Activated naive CD4-positive, alpha-beta T cell treated with anti-CD3 and anti-CD28 coated beads for 36 hours (primary cell): ENCODE measurements around the gene SLC38A8. TPM values are rescaled to one million over a fixed set of nuclear protein-coding genes. Genes with fewer than 3 reads are reported as not detected.
A peak's percentile ranks its signal among the peaks of the same experiment; 100 is the strongest.

ENCODE experiments used
- CTCF ChIA-PET: fragments of 350-600 bp; sonication (Branson Sonifier 250); formaldehyde crosslinking; loops from one replicate; lab custom pipeline; 2021; ENCODE audit warnings: antibody characterized with exemption; lab: Charles Lee
- DNase-seq: peaks from one replicate; pipeline ENCODE4 v3.0.0-alpha.2; 2020
- H3K27ac Mint-ChIP-seq: one replicate; pipeline ENCODE4 v1.8.0; 2021; ENCODE audit warnings: mild to moderate bottlenecking, mixed read lengths
- H3K27me3 Mint-ChIP-seq: one replicate; pipeline ENCODE4 v1.8.0; 2021; ENCODE audit warnings: low read depth, mixed read lengths
- H3K36me3 Mint-ChIP-seq: one replicate; pipeline ENCODE4 v1.8.0; 2021; ENCODE audit warnings: low read depth, mixed read lengths
- H3K4me1 Mint-ChIP-seq: one replicate; pipeline ENCODE4 v1.8.0; 2021; ENCODE audit warnings: low read depth, mixed read lengths
- H3K4me3 Mint-ChIP-seq: one replicate; pipeline ENCODE4 v1.8.0; 2021; ENCODE audit warnings: mild to moderate bottlenecking, moderate library complexity, mixed read lengths
- H3K9me3 Mint-ChIP-seq: one replicate; pipeline ENCODE4 v1.8.0; 2021; ENCODE audit warnings: mixed read lengths
- intact Hi-C: fragments of 100-400 bp; cut with micrococcal nuclease; formaldehyde crosslinking; loops from one replicate; pipeline ENCODE4 v1.15.1; 2023
- total RNA-seq, 2 experiments: library from RNA; stranded (reverse); gene quantifications; one replicate each; pipeline ENCODE4 v1.2.3, GENCODE V29; 2021

Gene SLC38A8
- not detected for total RNA-seq

DNA sequence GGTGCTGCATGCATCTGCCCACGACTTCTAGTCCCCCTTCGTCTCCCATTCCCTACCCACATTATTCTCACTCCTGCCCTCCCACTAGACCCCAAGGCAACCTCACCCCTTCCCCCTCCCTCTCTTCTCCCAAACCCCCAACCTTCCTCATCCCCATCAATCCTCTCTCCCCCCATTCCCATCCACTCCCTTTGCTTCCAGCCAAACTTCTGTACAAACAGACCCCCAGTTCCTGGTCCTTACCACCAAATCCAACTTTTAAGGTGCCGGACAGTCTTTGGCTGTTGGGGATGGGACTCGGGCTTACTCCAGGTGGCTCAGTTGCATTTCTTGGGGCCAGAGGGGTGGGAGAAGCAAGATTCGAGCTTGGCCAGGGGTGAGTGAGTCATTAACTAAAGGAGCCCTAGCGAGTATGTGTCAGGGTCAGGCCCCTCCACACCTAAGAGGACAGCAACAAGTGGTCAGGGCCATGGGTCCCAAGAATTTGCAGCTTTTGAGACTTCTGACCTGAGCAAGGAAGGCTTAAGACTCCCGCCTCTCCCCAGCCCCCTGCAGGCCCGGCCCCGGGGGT is at the start of gene SLC38A8:
Gene SLC38A8, minus strand, starts transcription at position 488 of the 571 bp plus-strand sequence. CDS start 638 bp downstream, outside the sequence.
- intact Hi-C loops = loop anchor here (5.0 kb wide), 1 partner anchor 215 kb away; no protein-coding TSS in a partner anchor
- no peak within 1 kb of the TSS for H3K4me3 Mint-ChIP-seq
- CTCF ChIA-PET = interaction anchor here (0.6 to 1.2 kb wide), 3 partner anchors 9 to 133 kb away, joined by 3 read pairs; no protein-coding TSS in a partner anchor
- H3K36me3 Mint-ChIP-seq = no peaks in the 10 kb centered on the region
- DNase-seq = no peak
- H3K4me1 Mint-ChIP-seq = peaks cover 5% of the 10 kb centered on the region
- H3K27ac Mint-ChIP-seq = no peak within 1 kb of the TSS
- no peaks in the 10 kb centered on the region for H3K9me3 Mint-ChIP-seq
- peaks cover 24% of the 10 kb centered on the region for H3K27me3 Mint-ChIP-seq

GRCh38 chr16:84091460-84091859 is 48.9 kb upstream of the SLC38A8 start:
- Mint-ChIP-seq H3K27me3 (no peaks in the 10 kb centered on the region), H3K27ac (no peak overlapping the region), H3K4me1 (peaks cover 35% of the 10 kb centered on the region), H3K4me3 (no peak overlapping the region), H3K36me3 (peaks cover 34% of the 10 kb centered on the region), H3K9me3 (no peaks in the 10 kb centered on the region)
- CTCF ChIA-PET = interaction anchor here (1.7 to 1.9 kb wide), 2 partner anchors 84 to 95 kb away, joined by 5 to 7 read pairs; partner anchors contain the start of gene TAF1C
- intact Hi-C loops = no loop called here
- DNase-seq = no peak

- H3K27me3 Mint-ChIP-seq = no peaks in the 10 kb centered on the region
- peaks cover 42% of the 10 kb centered on the region for H3K4me1 Mint-ChIP-seq
- intact Hi-C loops = no loop called here
- no peak overlapping the region for H3K27ac Mint-ChIP-seq
- peaks cover 31% of the 10 kb centered on the region for H3K36me3 Mint-ChIP-seq
- DNase-seq = peak; percentile 23
- H3K4me3 Mint-ChIP-seq = no peak overlapping the region
- CTCF ChIA-PET = interaction anchor here (1.0 to 8.4 kb wide), 5 partner anchors 10 to 97 kb away, joined by 6 to 138 read pairs (median 12); partner anchors contain the start of gene TAF1C
- H3K9me3 Mint-ChIP-seq = no peaks in the 10 kb centered on the region
Observed at GRCh38 chr16:84090211-84090610, 47.6 kb upstream of the SLC38A8 start.

DNA sequence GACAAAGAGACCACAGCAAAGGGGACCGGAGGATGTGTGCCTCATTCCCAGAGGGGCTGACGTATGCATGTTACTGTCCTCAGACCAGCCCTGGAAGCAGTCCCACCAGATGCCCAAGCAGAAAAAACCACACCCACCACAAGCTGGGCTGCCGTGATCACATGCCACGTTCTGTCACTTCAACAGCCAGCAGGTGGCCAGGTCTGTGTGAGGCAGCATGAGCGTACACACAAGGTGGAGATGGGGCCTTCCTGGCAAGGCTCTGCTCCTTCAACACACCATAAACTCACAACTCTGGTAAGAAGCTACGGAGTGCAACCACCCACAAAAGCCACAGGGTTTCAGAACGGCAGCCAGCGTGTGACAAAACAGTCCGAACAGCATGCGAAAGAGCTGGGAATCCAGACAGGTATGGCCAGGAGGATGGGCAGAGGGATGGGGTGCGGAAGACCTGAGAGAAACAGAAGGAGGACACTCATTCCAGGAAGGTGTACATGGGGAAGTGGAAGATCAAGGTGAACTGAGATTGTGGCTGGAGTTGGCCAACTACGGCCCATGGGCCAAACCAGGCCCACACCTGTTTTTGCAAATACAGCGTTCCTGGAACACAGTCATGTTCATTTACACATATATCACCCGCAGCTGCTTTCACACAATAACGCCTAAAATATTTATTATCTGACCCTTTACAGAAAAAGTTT is 46.2 kb upstream of the SLC38A8 start:
- Mint-ChIP-seq H3K27me3 (no peaks in the 10 kb centered on the region), H3K27ac (no peak overlapping the region), H3K4me3 (no peak overlapping the region), H3K36me3 (peaks cover 29% of the 10 kb centered on the region), H3K4me1 (peaks cover 34% of the 10 kb centered on the region), H3K9me3 (no peaks in the 10 kb centered on the region)
- CTCF ChIA-PET = interaction anchor here (0.7 to 8.4 kb wide), 7 partner anchors 9 to 98 kb away, joined by 3 to 138 read pairs (median 11); partner anchors contain the start of gene TAF1C
- intact Hi-C loops = loop anchor here (1.0 kb wide), 1 partner anchor 10 kb away; no protein-coding TSS in a partner anchor
- DNase-seq = peak; percentile 74

- intact Hi-C loops = loop anchor here (1.0 kb wide), 1 partner anchor 12 kb away; no protein-coding TSS in a partner anchor
- H3K9me3 Mint-ChIP-seq = no peaks in the 10 kb centered on the region
Observed at GRCh38 chr16:84087466-84088151, 45.0 kb upstream of the SLC38A8 start.

GRCh38 chr16:84087001-84087400 is 44.4 kb upstream of the SLC38A8 start:
- DNase-seq = no peak
- Mint-ChIP-seq H3K36me3 (peaks cover 24% of the 10 kb centered on the region), H3K4me1 (peaks cover 34% of the 10 kb centered on the region), H3K27me3 (no peaks in the 10 kb centered on the region), H3K9me3 (no peaks in the 10 kb centered on the region), H3K27ac (no peak overlapping the region), H3K4me3 (no peak overlapping the region)
- CTCF ChIA-PET = interaction anchor here (2.3 to 8.4 kb wide), 6 partner anchors 13 to 100 kb away, joined by 7 to 138 read pairs (median 27); partner anchors contain the start of genes MBTPS1 and TAF1C
- intact Hi-C loops = no loop called here

More at GRCh38 chr16:84087466-84088151, 45.0 kb upstream of the SLC38A8 start:
- DNase-seq = no peak
- CTCF ChIA-PET = interaction anchor here (0.6 to 8.4 kb wide), 9 partner anchors 8 to 99 kb away, joined by 3 to 138 read pairs (median 7); partner anchors contain the start of genes MBTPS1 and TAF1C
- peaks cover 34% of the 10 kb centered on the region for H3K4me1 Mint-ChIP-seq
- H3K4me3 Mint-ChIP-seq = no peak overlapping the region
- peaks cover 25% of the 10 kb centered on the region for H3K36me3 Mint-ChIP-seq
- no peak overlapping the region for H3K27ac Mint-ChIP-seq
- H3K27me3 Mint-ChIP-seq = no peaks in the 10 kb centered on the region

DNA sequence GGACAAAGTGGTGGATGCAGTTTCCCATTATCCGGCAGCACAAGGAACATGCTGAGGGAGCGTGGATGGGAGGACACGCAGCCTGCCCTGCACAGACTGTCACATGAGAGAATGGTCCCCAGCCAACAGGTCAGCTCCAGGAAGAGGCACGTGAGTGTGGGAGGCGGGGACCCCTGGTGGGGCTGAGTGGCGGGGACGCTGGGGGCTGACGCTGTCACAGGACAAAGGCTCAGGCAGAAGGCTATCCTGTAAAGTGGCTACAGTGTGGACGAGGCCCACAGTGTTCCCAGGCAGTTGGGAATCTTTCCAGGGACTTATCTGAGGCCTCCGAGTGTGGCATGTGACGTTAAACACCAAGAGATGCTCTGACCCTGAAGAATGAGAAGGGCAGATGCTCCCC is 43.7 kb upstream of the SLC38A8 start:
- H3K27ac Mint-ChIP-seq = no peak overlapping the region
- no peaks in the 10 kb centered on the region for H3K9me3 Mint-ChIP-seq
- H3K4me1 Mint-ChIP-seq = peaks cover 34% of the 10 kb centered on the region
- H3K36me3 Mint-ChIP-seq = peaks cover 22% of the 10 kb centered on the region
- H3K27me3 Mint-ChIP-seq = no peaks in the 10 kb centered on the region
- CTCF ChIA-PET = interaction anchor here (0.6 to 8.4 kb wide), 7 partner anchors 20 to 100 kb away, joined by 3 to 138 read pairs (median 10); partner anchors contain the start of genes MBTPS1 and TAF1C
- DNase-seq = no peak
- no peak overlapping the region for H3K4me3 Mint-ChIP-seq
- intact Hi-C loops = no loop called here

DNA sequence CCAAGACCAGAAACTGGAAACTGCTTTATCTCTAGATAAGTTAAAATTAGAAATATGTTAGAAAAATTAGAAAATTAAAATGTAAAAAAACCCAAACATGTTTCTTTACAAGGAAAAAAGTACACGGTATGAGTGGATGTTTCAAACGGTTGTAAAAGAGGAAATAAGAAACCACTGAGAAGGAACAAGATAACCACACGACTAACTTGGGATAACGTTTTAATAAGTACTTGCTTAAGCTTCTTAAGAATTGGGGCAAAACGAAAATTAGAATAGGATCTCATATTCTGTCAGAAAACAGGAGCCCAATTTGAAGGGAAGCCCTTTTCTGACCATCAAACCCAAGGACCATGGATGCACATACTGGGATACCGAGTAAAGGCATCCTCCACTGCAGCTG is 43.2 kb upstream of the SLC38A8 start:
- peaks cover 34% of the 10 kb centered on the region for H3K4me1 Mint-ChIP-seq
- intact Hi-C loops = no loop called here
- CTCF ChIA-PET = interaction anchor here (0.6 to 8.4 kb wide), 10 partner anchors 15 to 101 kb away, joined by 3 to 138 read pairs (median 6); partner anchors contain the start of genes MBTPS1 and TAF1C
- no peak for DNase-seq
- H3K27me3 Mint-ChIP-seq = no peaks in the 10 kb centered on the region
- H3K27ac Mint-ChIP-seq = no peak overlapping the region
- H3K9me3 Mint-ChIP-seq = no peaks in the 10 kb centered on the region
- peaks cover 23% of the 10 kb centered on the region for H3K36me3 Mint-ChIP-seq
- H3K4me3 Mint-ChIP-seq = no peak overlapping the region

DNA sequence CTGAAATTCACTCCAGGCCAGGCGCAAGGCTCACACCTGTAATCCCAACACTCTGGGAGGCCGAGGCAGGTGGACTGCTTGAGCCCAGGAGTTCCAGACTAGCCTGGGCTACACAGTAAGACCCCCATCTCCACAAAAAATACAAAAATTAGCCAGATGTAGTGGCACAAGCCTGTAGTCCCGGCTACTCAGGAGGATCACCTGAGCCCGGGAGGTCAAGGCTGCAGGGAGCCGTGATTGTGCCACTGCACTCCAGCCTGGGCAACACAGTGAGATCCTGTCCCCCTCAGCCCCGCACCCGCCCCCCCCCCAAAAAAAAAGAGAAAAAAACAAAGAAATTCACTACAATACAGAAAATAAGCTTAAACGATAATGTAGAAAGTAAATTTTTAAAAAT is 42.7 kb upstream of the SLC38A8 start:
- peaks cover 34% of the 10 kb centered on the region for H3K4me1 Mint-ChIP-seq
- peaks cover 26% of the 10 kb centered on the region for H3K36me3 Mint-ChIP-seq
- no peaks in the 10 kb centered on the region for H3K27me3 Mint-ChIP-seq
- no peak overlapping the region for H3K27ac Mint-ChIP-seq
- no peak overlapping the region for H3K4me3 Mint-ChIP-seq
- DNase-seq = no peak
- intact Hi-C loops = no loop called here
- CTCF ChIA-PET = interaction anchor here (0.7 to 8.4 kb wide), 15 partner anchors 11 to 102 kb away, joined by 4 to 138 read pairs (median 5); partner anchors contain the start of genes MBTPS1 and TAF1C
- no peaks in the 10 kb centered on the region for H3K9me3 Mint-ChIP-seq

DNA sequence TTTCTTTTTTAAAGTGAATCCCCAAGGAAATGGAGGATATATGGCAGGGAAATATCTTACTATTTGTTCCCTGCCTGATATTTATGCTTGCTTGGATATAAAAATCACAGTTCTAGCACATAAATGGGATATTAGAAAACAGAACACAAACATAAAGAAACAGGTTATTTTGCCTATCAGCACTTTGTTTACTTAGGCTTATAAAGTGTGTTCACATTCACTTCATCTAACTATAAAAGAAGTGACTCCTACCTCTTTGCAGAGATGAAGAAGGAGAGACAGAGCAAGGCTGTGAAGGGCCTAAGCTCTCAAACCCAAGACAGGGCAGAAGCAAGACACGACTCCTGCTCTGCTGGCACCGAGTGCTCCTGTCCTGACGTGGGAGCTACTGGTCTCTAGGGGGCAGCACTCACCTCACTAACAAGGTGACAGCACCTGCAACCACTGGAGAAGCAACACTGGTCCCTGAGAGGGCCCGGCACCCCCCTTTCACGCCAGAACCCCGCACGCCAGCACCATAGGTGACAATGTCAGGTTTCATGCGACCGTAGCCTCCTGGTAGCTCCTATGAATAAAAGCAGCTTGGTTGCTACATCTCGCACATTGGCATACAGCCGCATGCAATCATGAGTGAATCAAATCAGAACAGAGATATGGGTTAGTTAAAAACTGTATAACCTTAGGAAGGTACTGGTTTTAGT is 42.1 kb upstream of the SLC38A8 start:
- peak; percentile 86 for DNase-seq
- H3K9me3 Mint-ChIP-seq = no peaks in the 10 kb centered on the region
- CTCF ChIA-PET = interaction anchor here (0.6 to 8.4 kb wide), 19 partner anchors 10 to 189 kb away, joined by 3 to 138 read pairs (median 5); partner anchors contain the start of genes MBTPS1 and TAF1C
- no peak overlapping the region for H3K4me3 Mint-ChIP-seq
- peaks cover 32% of the 10 kb centered on the region for H3K4me1 Mint-ChIP-seq
- H3K27ac Mint-ChIP-seq = no peak overlapping the region
- intact Hi-C loops = loop anchor here (1.0 kb wide), 4 partner anchors 32 to 103 kb away; partner anchors contain the start of genes DNAAF1, HSDL1, MBTPS1 and TAF1C
- peaks cover 26% of the 10 kb centered on the region for H3K36me3 Mint-ChIP-seq
- H3K27me3 Mint-ChIP-seq = no peaks in the 10 kb centered on the region
